ENCODE data around the gene ESR2. TPM values are rescaled to one million over a fixed set of nuclear protein-coding genes. Genes with fewer than 3 reads are reported as not detected.

Gene ESR2
- total RNA-seq, 2 donors from 2014 or later: not detected

DNA sequence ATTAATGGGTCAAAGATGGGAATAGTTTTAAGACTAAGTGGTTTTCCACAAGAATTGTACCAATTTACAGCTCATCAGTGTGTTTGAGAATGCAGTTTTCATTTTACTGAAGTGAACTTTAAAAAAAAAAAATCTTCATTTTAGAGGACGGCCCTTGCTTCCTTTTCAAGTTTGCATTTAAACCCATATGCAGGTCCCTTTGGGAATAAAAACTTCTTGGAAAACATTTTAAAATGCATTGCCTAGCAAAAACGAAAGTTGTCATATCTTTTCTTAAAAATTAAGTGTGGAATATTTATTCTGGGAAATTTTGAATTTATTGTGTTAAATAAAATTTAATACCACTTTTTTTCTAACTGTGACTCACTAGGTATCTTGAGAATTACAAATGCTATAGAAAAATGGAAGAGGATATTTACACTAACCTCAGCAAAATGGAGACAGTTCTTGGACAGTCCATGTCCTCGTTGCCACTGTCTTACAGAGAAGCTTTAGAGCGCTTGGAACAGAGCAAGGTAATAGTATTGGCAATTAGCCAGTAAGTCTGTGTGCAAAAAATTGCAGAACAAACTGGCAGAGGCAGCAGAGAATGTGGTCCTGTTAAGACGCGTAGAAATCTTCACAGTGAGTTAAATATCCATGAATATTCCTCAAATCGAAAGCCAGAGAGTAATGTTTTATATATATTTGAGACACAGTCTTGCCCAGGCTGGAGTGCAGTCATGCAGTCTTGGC, 231.6 kb downstream of the ESR2 start:
- no peak overlapping the region for H3K27ac ChIP-seq
- H3K4me3 ChIP-seq: no peak overlapping the region
- 77 to 82% methylated on average over 7 of the region's 7 CpGs for WGBS, 2 donors

DNA sequence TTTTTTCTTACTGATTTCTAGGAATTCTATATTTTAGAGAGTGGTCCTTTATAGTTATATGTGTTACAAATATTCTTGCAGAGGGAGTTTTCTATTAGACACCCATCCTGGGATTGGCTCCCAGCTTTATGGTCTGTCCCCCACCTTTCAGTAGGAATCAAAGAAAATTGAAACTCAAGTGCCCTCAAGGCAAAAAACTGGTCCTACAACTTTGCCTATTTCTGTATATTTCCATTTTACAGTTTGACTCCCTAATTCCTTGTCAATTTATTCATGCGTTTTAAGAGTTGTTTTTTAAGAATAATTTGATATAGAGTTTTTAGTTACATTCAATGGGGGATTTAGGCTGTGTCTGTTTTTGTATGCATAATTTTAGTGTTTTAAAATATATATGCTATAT, 232.5 kb downstream of the ESR2 start:
- H3K4me3 ChIP-seq: no peak overlapping the region
- no peak for ATAC-seq
- peaks cover 0 to 3% of the 10 kb centered on the region in 2 donors for H3K36me3 ChIP-seq (replicated peaks in 1 of 2; ENCODE audit: insufficient read depth in 1 of 2, low read depth in 2 of 2)
- H3K9me3 ChIP-seq: no peaks in the 10 kb centered on the region
- TF ChIP-seq, protein P1, sequence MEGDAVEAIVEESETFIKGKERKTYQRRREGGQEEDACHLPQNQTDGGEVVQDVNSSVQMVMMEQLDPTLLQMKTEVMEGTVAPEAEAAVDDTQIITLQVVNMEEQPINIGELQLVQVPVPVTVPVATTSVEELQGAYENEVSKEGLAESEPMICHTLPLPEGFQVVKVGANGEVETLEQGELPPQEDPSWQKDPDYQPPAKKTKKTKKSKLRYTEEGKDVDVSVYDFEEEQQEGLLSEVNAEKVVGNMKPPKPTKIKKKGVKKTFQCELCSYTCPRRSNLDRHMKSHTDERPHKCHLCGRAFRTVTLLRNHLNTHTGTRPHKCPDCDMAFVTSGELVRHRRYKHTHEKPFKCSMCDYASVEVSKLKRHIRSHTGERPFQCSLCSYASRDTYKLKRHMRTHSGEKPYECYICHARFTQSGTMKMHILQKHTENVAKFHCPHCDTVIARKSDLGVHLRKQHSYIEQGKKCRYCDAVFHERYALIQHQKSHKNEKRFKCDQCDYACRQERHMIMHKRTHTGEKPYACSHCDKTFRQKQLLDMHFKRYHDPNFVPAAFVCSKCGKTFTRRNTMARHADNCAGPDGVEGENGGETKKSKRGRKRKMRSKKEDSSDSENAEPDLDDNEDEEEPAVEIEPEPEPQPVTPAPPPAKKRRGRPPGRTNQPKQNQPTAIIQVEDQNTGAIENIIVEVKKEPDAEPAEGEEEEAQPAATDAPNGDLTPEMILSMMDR (IDR thresholded peaks at IDR 0.05): no peak
- TF ChIP-seq POLR2A (IDR thresholded peaks at IDR 0.05): no peak
- H3K4me1 ChIP-seq: peaks cover 5% of the 10 kb centered on the region
- H3K27ac ChIP-seq: no peak overlapping the region
- no peak for DNase-seq
- intact Hi-C loops (cut with DNase I): no loop called here
- WGBS, 2 donors: 92 to 94% methylated on average over 1 of the region's 1 CpG
- no peaks in the 10 kb centered on the region for H3K27me3 ChIP-seq

More for the DNA sequence above, 231.6 kb downstream of the ESR2 start:
- H3K4me1 ChIP-seq: peaks cover 5% of the 10 kb centered on the region
- ATAC-seq (no peak), DNase-seq (no peak)
- peaks cover 0 to 3% of the 10 kb centered on the region in 2 donors for H3K36me3 ChIP-seq (replicated peaks in 1 of 2; ENCODE audit: insufficient read depth in 1 of 2, low read depth in 2 of 2)
- intact Hi-C loops (cut with DNase I): no loop called here
- H3K27me3 ChIP-seq: no peaks in the 10 kb centered on the region
- no peaks in the 10 kb centered on the region for H3K9me3 ChIP-seq
- no peak for TF ChIP-seq POLR2A (IDR thresholded peaks at IDR 0.05)
- TF ChIP-seq, protein P1 (IDR thresholded peaks at IDR 0.05): no peak

DNA sequence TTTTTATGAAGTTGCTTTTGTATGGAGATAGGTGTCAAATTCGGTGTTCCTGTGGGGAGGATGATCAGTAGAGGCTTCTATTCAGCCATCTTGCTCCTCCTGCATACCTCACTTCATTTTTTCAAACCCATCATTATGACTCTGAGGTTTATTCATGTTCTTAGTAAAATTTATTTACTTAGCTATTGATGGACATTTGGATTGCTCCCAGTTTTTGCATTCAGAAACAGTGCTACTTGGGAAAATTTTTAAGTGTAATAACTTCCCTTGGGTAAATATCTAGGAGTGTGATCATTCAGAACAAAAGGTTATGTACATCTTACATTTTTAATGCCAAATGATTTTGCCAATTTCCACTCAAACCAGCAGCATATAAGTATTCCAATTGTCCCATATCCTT, 233.1 kb downstream of the ESR2 start:
- H3K9me3 ChIP-seq: no peaks in the 10 kb centered on the region
- H3K27me3 ChIP-seq: no peaks in the 10 kb centered on the region
- peaks cover 5% of the 10 kb centered on the region for H3K4me1 ChIP-seq
- H3K4me3 ChIP-seq: no peak overlapping the region
- intact Hi-C loops (cut with DNase I): no loop called here
- TF ChIP-seq, protein P1 (IDR thresholded peaks at IDR 0.05): no peak
- TF ChIP-seq POLR2A (IDR thresholded peaks at IDR 0.05): no peak
- H3K27ac ChIP-seq: no peak overlapping the region
- DNase-seq (no peak), ATAC-seq (no peak)
- 70 to 75% methylated on average over 1 of the region's 1 CpG for WGBS, 2 donors
- peaks cover 0 to 3% of the 10 kb centered on the region in 2 donors for H3K36me3 ChIP-seq (replicated peaks in 1 of 2; ENCODE audit: insufficient read depth in 1 of 2, low read depth in 2 of 2)

DNA sequence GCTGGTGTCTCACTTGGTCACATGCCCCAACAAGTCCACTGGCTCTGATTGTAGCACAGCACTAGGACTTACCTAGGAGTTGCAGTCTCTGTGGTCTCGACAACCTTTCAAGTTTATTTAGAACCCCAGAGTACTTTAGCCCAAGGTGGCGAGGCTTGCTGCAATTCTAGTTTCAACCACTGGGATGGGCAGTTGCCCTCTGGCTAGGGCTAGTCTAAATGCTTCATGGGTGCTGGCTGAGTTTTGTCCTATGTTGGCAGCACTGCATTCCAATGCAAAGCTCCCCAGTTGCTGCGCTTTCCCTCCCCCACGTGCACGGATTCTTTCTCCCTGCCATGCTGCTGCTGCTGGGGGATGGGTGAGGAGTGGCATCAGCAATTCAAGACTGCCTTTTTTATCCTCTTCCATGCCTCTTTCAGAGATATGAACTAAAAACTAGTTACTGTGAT, 233.5 kb downstream of the ESR2 start:
- no peak overlapping the region for H3K4me3 ChIP-seq
- TF ChIP-seq, protein P1 (IDR thresholded peaks at IDR 0.05): peak in 6 of 7 experiments; percentile 26 to 56 (median 43)
- TF ChIP-seq POLR2A (IDR thresholded peaks at IDR 0.05): no peak
- no peaks in the 10 kb centered on the region for H3K9me3 ChIP-seq
- ATAC-seq: peak; percentile 68
- peaks cover 0 to 3% of the 10 kb centered on the region in 2 donors for H3K36me3 ChIP-seq (replicated peaks in 1 of 2; ENCODE audit: insufficient read depth in 1 of 2, low read depth in 2 of 2)
- no peak overlapping the region for H3K27ac ChIP-seq
- DNase-seq: peak in 3 of 4 donors; percentile 30 to 35 (median 30)
- H3K4me1 ChIP-seq: peaks cover 5% of the 10 kb centered on the region
- 72 to 80% methylated on average over 5 of the region's 5 CpGs for WGBS, 2 donors
- intact Hi-C loops (cut with DNase I): no loop called here
- no peaks in the 10 kb centered on the region for H3K27me3 ChIP-seq

DNA sequence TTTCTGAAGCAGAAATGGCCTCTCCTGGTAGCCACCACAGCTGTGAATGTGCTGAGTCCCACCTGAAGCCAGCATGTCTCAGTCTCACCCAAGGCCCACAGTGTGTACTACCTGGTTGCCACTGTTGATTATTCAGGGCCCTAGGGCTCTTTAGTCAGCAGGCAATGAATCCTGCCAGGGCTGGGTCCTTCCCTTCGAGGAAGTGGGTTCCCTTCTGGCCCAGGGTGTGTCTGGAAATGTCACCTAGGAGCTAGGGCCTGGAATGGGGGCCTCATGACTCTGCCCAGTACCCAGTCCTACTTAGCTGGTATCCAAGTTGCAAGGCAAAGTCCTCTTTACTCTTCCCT, 234.0 kb downstream of the ESR2 start:
- TF ChIP-seq POLR2A (IDR thresholded peaks at IDR 0.05): no peak
- TF ChIP-seq, protein P1 (IDR thresholded peaks at IDR 0.05): no peak
- WGBS, 2 donors: 100% methylated on average over 1 of the region's 1 CpG
- H3K4me3 ChIP-seq: no peak overlapping the region
- ATAC-seq (no peak), DNase-seq (no peak)
- H3K36me3 ChIP-seq (replicated peaks in 1 of 2; ENCODE audit: insufficient read depth in 1 of 2, low read depth in 2 of 2): peaks cover 0 to 3% of the 10 kb centered on the region in 2 donors
- H3K27me3 ChIP-seq: no peaks in the 10 kb centered on the region
- H3K27ac ChIP-seq: no peak overlapping the region
- peaks cover 5% of the 10 kb centered on the region for H3K4me1 ChIP-seq
- no peaks in the 10 kb centered on the region for H3K9me3 ChIP-seq
- intact Hi-C loops (cut with DNase I): no loop called here

Measured in body of pancreas (tissue), 4 donors.